Kidney (tissue), 14 donors: Measurements from ENCODE around the gene NUDT9. TPM values are rescaled to one million over a fixed set of nuclear protein-coding genes. Genes with fewer than 3 reads are reported as not detected.
A peak's percentile ranks its signal among the peaks of the same experiment; 100 is the strongest.

Source experiments
- DNase-seq, 5 donors: peaks; one replicate each; pipeline ENCODE4 v3.0.0-alpha.2; 2013 to 2020
- FAIRE-seq: peaks from 2 replicates; lab custom pipeline; 2012; peaks lifted over from hg19 to GRCh38; lab: Jason Lieb, UNC
- H3K27ac ChIP-seq, 2 donors: one replicate each; pipeline ENCODE4 v1.7.0; 2013; ENCODE audit warnings: low read depth in 2 of 2, low read length in 2 of 2, inconsistent platforms in 1 of 2
- H3K27me3 ChIP-seq: one replicate; pipeline ENCODE4 v1.7.1; 2013; ENCODE audit warnings: low read length, inconsistent platforms; ENCODE audit not compliant: control insufficient read depth, insufficient read depth
- H3K36me3 ChIP-seq, 3 donors: one replicate each; pipeline versions ENCODE4 v1.7.0 to v1.7.1; 2013; ENCODE audit warnings: low read length in 3 of 3, control low read depth in 1 of 3, inconsistent platforms in 1 of 3; ENCODE audit not compliant: insufficient read depth in 3 of 3, control insufficient read depth in 2 of 3
- H3K4me1 ChIP-seq, 3 donors: one replicate each; pipeline versions ENCODE4 v1.7.0 to v1.7.1; 2013; ENCODE audit warnings: low read length in 3 of 3, inconsistent platforms in 1 of 3, low read depth in 1 of 3; ENCODE audit not compliant: control insufficient read depth in 2 of 3, insufficient read depth in 2 of 3
- H3K4me3 ChIP-seq, 3 donors: one replicate each; pipeline versions ENCODE4 v1.7.0 to v1.8.1; 2013; ENCODE audit warnings: low read length in 3 of 3, control low read depth in 1 of 3, inconsistent platforms in 1 of 3
- H3K9ac ChIP-seq, 3 donors: one replicate each; pipeline versions ENCODE4 v1.7.0 to v1.7.1; 2013; ENCODE audit warnings: low read length in 3 of 3, control low read depth in 1 of 3, inconsistent platforms in 1 of 3
- H3K9me3 ChIP-seq, 3 donors: one replicate each; pipeline versions ENCODE4 v1.7.0 to v1.7.1; 2013; ENCODE audit warnings: low read length in 3 of 3, control low read depth in 1 of 3, inconsistent platforms in 1 of 3; ENCODE audit not compliant: control insufficient read depth in 2 of 3, insufficient read depth in 1 of 3
- CTCF ChIP-seq: IDR thresholded peaks from 3 replicates; pipeline ENCODE4 v1.5.1; 2012; ENCODE audit warnings: mild to moderate bottlenecking, moderate library complexity, borderline replicate concordance; ENCODE audit not compliant: insufficient read depth; ENCODE audit errors: extremely low read depth
- intact Hi-C: fragments of 100-400 bp; cut with DNase I; formaldehyde crosslinking; loops from one replicate; pipeline ENCODE4 v1.11.1; 2022
- polyA plus RNA-seq: library from polyadenylated mRNA; stranded (reverse); fragments of 350-450 nt; fragmentation: Illumina TruSeq; extraction: RNeasy Lipid Tissue Mini Kit (QIAGEN cat#74804); gene quantifications from one replicate; pipeline ENCODE4 v1.2.3, GENCODE V29; 2014; ENCODE audit warnings: low read depth, low replicate concordance; ENCODE audit not compliant: insufficient read depth
- total RNA-seq: library from RNA; stranded (reverse); fragmentation: NEBNext Ultra II Directional; extraction: Animal tissue kit (Norgen Biotek cat#: 25700); gene quantifications from one replicate; pipeline ENCODE4 v1.2.1, GENCODE V29; 2021
- donor health status: control.
- donor health status: control.
- donor health status: control.
- donor health status: control.
- donor health status: control.
- donor health status: DM: yes; HTN: yes; CAD: no.
- donor health status: Normal renal cell carcinoma (clear cell type).

Gene NUDT9
- total and polyA plus RNA-seq, 2 donors from 2014 or later = 30.4 to 49.5 TPM

GRCh38 chr4:87493115-87493514 lies 70.7 kb downstream of the NUDT9 start:
- no peak for TF ChIP-seq CTCF
- peaks cover 0 to 3% (median 1%) of the 10 kb centered on the region in 3 donors for H3K4me1 ChIP-seq
- no peaks in the 10 kb centered on the region for H3K9me3 ChIP-seq
- no peak overlapping the region for H3K9ac ChIP-seq
- H3K27me3 ChIP-seq = no peaks in the 10 kb centered on the region
- no peak overlapping the region for H3K27ac ChIP-seq
- no peak overlapping the region for H3K4me3 ChIP-seq
- H3K36me3 ChIP-seq = peaks cover 0 to 4% (median 0%) of the 10 kb centered on the region in 3 donors
- no peak for FAIRE-seq
- intact Hi-C loops = no loop called here
- DNase-seq = peak in 2 of 5 donors; percentile 22 to 26

GRCh38 chr4:87497159-87497558 lies 74.8 kb downstream of the NUDT9 start:
- no peaks in the 10 kb centered on the region for H3K9me3 ChIP-seq
- peaks cover 0 to 4% (median 0%) of the 10 kb centered on the region in 3 donors for H3K36me3 ChIP-seq
- H3K4me1 ChIP-seq = peaks cover 0 to 9% (median 6%) of the 10 kb centered on the region in 3 donors
- H3K27ac ChIP-seq = no peak overlapping the region
- intact Hi-C loops = no loop called here
- no peak overlapping the region for H3K9ac ChIP-seq
- no peak overlapping the region for H3K4me3 ChIP-seq
- FAIRE-seq = no peak
- DNase-seq = no peak
- no peaks in the 10 kb centered on the region for H3K27me3 ChIP-seq
- TF ChIP-seq CTCF = no peak

- Histone ChIP-seq H3K4me3 (no peak overlapping the region), H3K36me3 (peaks cover 0 to 4% (median 0%) of the 10 kb centered on the region in 3 donors), H3K4me1 (peaks cover 0 to 13% (median 6%) of the 10 kb centered on the region in 3 donors), H3K27ac (peak overlapping the region in 1 of 2 donors; percentile 41), H3K27me3 (no peaks in the 10 kb centered on the region), H3K9ac (no peak overlapping the region), H3K9me3 (no peaks in the 10 kb centered on the region)
- TF ChIP-seq CTCF = no peak
- FAIRE-seq = no peak
- intact Hi-C loops = no loop called here
- DNase-seq = no peak
Measured at GRCh38 chr4:87497578-87497977, 75.2 kb downstream of the NUDT9 start.

GRCh38 chr4:87498446-87498900 lies 76.1 kb downstream of the NUDT9 start:
- Histone ChIP-seq H3K27ac (peak overlapping the region in 1 of 2 donors; percentile 41), H3K27me3 (no peaks in the 10 kb centered on the region), H3K36me3 (peaks cover 0 to 4% (median 0%) of the 10 kb centered on the region in 3 donors), H3K4me3 (peak overlapping the region; percentile 12 to 54 (median 38)), H3K4me1 (peaks cover 0 to 14% (median 6%) of the 10 kb centered on the region in 3 donors), H3K9me3 (no peaks in the 10 kb centered on the region), H3K9ac (no peak overlapping the region)
- no peak for TF ChIP-seq CTCF
- peak in 2 of 5 donors; percentile 50 to 77 for DNase-seq
- FAIRE-seq = no peak
- intact Hi-C loops = no loop called here
